ENCODE data around the gene PPP1R9A.

- TF ChIP-seq CTCF (IDR thresholded peaks at IDR 0.05) (no peak), ZFX (IDR thresholded peaks at IDR 0.05; ENCODE audit: borderline replicate concordance) (no peak)
Observed at GRCh38 chr7:94999069-94999351, 91.6 kb downstream of the PPP1R9A start.
